ENCODE results near the gene COL9A1.

GRCh38 chr6:70254784-70255183 lies 48.1 kb downstream of the COL9A1 start:
- TF ChIP-seq CTCF (IDR thresholded peaks at IDR 0.05) (no peak), POLR2A (IDR thresholded peaks at IDR 0.05) (no peak)
